Nucleus accumbens (tissue), 56 donors: ENCODE data around the gene AMZ1.

ENCODE experiments used
- DNase-seq, 56 donors: peaks; one replicate each; lab custom pipeline; 2025; lab: John Stamatoyannopoulos, UW

AMZ1 gene

GRCh38 chr7:2708041-2708440 lies 20.0 kb downstream of the AMZ1 start:
- no peak for DNase-seq

GRCh38 chr7:2708547-2709310 lies 20.7 kb downstream of the AMZ1 start:
- no peak for DNase-seq

- DNase-seq, result peak in 43 of 56 donors; percentile 9 to 78 (median 43)
Measured at GRCh38 chr7:2709553-2710285, 21.7 kb downstream of the AMZ1 start.

- DNase-seq, result no peak
Measured at GRCh38 chr7:2710286-2710655, 22.3 kb downstream of the AMZ1 start.

- DNase-seq, result no peak
Measured at GRCh38 chr7:2710901-2711551, 23.0 kb downstream of the AMZ1 start.

DNA sequence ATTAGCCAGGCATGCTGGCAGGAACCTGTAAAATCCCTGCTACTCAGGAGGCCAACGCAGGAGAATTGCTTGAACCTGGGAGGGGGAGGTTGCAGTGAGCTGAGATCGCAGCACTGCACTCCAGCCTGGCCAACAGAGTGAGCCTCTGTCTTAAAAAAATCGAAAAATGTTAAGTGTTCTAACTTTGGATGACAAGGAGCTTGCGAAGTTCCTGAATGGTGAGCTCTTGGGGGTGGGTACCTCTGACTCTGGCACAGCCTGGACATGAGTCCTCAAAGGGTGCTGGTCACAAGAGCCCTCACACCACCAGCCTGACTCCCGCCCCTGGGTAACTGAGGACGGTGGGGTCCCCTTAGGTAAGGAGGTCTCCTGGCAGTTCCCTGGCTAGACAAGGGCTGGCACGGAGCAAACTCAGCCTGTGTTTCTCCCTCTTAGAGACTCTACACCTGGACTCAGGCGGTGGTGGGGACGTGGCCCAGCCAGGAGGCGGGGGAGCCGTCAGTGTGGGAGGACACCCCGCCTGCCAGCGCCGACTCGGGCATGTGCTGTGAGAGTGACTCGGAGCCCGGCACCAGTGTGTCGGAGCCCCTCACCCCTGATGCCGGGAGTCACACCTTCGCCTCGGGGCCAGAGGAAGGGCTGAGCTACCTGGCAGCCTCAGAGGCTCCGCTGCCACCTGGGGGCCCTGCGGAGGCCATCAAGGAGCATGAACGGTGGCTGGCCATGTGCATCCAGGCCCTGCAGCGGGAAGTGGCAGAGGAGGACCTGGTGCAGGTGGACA lies 24.1 kb downstream of the AMZ1 start:
- DNase-seq, result no peak

- peak in 1 of 56 donors; percentile 27 for DNase-seq
Measured at GRCh38 chr7:2713370-2713769, 25.4 kb downstream of the AMZ1 start.

DNA sequence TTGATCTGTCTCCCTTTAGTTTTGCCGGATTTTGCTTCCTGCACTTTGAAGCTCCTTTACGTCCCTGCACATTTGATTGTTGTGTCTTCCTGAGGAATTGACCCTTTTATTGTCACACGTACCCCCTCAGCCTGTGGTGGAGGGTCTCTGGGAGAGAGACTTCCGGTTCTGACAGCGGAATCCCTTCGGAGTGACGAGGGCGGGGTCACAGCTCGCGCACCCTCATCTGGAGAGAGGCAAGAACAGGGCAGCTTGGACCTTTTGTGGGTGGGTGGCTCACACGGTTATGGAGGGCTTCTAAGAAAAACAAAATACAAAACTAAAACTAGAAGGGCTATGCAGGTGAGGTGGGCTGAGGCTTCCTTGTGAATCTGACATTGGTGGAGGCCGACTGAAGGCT lies 26.0 kb downstream of the AMZ1 start:
- no peak for DNase-seq

GRCh38 chr7:2714636-2715035 lies 26.6 kb downstream of the AMZ1 start:
- DNase-seq, result no peak

- no peak for DNase-seq
Measured at GRCh38 chr7:2715341-2716231, 27.6 kb downstream of the AMZ1 start.

GRCh38 chr7:2716488-2716887 lies 28.5 kb downstream of the AMZ1 start:
- DNase-seq, result no peak

DNA sequence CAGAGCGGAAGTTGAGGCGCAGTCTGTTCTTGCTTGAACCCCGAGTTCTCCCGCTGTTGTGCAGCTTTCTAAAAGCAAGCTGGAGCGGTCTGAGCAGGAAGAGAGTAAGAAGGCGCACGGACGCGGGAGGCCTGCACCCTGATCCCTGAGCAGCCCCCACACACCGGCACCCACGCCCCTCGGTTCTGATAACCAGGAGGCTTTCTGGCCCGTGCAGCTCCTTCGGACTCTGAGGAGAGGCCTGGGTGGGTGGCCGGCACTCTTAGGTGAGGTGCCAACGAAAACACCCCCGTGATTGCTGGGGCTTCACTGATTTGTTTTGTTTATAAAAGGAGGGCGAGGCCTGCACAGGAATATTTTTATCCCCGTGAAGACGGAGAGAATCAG lies 28.9 kb downstream of the AMZ1 start:
- no peak for DNase-seq

DNA sequence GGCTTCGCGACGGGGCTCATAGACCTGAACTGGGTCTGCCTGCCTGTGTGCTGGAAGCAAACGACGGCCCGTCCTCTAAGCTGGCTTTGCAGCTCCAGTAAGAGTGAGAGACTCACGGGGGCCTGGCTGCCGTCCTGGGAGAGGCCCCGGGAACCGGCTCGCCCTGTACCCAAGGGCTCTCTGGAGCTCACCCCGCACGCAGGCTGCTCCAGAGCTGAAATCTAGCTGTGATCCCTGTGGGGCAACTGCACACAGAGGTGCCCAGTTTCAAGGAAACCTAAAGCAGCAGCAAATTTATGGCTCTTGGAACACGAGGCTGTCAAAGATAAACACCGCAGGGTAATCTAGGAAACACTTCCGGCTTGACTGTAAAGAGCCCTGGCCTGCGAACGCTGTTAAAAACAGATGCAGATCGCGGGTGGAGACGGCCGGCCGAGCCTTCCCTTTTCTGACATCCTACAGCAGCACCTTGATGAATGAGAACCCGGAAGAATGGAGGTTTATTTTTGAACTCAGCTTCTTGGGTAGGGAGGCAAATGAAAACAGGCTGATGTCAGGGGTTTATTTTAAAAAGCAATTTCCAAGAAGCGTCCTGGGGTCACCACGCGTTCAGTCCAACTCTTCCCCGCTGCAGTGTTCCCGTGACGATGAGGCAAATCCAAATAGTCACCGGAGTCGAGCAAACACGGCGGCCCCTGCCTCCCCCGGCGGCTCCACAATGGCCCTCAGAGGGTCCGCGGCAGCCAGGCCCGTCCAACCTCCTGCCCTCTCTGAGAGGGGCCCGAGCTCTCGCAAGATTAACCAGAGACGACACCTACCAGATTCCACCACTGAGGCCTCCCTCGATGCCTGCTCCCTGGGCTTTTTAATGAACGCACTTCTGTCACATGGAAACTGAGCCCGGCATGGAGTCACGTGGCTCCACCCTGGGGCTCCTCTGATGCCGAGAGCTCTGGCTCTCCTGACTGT lies 29.6 kb downstream of the AMZ1 start:
- DNase-seq, result no peak

GRCh38 chr7:2718296-2718965 lies 30.4 kb downstream of the AMZ1 start:
- DNase-seq, result no peak

- DNase-seq, result peak in 16 of 56 donors; percentile 11 to 65 (median 26)
Measured at GRCh38 chr7:2719007-2719406, 31.0 kb downstream of the AMZ1 start.

DNA sequence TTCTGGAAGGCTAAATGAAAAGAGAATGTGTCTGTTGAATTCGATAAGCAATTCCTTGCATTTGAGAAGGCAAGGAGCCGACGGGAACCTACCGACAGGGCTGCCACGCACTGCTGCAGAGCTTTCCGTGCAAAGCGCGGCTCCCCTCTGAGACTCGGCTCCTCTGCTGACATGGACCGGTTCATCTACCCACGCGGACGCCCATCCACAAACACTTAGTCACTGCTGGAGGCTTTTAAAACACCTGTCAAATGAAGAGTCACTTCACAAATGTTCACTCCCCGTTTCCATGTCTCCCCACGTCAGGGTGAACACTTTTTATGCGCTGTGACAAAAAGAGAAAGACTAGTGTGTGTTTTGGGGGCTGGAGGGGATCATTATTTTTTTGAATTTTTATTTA lies 32.0 kb downstream of the AMZ1 start:
- peak in 36 of 56 donors; percentile 17 to 89 (median 55) for DNase-seq

DNA sequence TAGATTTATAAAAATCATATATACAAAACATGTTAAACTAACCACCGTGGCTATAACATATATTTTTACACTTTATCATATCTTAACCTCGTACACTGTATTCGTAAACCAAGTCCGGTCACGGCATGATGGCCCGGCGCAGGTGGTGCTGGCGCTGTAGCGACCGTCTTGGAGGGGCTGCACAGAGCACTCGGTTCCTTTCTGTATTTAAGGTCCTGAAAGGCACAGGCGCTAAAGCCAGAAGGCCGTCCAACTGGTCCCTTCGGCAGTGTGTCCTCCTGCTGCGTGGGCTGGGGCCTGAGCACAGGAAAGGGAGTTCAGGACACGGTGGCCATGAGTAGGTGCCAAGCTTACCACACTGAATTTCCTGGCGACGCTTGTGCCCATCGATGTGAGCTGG lies 33.8 kb downstream of the AMZ1 start:
- DNase-seq, result no peak

GRCh38 chr7:2722591-2722990 lies 34.6 kb downstream of the AMZ1 start:
- DNase-seq, result no peak
